Measurements from ENCODE around the gene GPRC5C. TPM values are rescaled to one million over a fixed set of nuclear protein-coding genes. Genes with fewer than 3 reads are reported as not detected.

GPRC5C gene
- total and polyA plus RNA-seq, 2 of the 13 experiments (the other 11 are each of a cell fraction or from before 2014, with no cell fraction given): 85.6 to 300 TPM

DNA sequence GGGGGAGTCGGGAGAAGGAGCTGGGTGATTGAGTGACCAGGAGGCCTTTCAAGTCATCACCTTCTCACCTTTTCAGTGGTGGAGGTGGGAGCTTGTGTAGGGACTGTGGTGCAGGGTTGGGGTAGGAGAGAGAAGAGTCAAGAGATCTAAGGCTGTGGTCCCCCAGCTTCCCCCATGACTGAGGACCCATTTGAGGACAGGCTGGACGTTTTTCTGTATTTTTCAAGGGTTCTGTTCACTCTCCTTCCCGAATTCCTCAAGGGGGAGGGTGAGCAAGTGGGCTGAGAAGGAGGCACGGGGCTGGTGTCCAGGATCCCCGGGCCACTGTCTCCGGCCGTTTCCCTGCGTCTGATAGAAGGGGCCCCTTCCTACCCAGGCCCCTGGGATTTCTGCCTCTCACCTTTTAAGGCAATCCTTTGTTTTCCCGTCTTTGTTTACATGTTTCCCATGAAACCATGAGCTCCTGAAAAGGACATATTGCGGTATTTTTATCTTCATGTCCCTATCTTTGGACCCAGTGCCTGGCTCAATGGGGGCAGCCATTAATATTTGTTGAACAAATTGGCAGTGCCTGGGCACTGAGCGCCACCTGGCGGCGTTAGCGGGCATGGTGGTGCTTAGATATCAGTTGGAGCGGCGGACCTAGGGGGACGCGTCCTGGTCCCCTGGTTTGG lies 25.4 kb downstream of the GPRC5C start (continued):
- TF ChIP-seq, protein P1, sequence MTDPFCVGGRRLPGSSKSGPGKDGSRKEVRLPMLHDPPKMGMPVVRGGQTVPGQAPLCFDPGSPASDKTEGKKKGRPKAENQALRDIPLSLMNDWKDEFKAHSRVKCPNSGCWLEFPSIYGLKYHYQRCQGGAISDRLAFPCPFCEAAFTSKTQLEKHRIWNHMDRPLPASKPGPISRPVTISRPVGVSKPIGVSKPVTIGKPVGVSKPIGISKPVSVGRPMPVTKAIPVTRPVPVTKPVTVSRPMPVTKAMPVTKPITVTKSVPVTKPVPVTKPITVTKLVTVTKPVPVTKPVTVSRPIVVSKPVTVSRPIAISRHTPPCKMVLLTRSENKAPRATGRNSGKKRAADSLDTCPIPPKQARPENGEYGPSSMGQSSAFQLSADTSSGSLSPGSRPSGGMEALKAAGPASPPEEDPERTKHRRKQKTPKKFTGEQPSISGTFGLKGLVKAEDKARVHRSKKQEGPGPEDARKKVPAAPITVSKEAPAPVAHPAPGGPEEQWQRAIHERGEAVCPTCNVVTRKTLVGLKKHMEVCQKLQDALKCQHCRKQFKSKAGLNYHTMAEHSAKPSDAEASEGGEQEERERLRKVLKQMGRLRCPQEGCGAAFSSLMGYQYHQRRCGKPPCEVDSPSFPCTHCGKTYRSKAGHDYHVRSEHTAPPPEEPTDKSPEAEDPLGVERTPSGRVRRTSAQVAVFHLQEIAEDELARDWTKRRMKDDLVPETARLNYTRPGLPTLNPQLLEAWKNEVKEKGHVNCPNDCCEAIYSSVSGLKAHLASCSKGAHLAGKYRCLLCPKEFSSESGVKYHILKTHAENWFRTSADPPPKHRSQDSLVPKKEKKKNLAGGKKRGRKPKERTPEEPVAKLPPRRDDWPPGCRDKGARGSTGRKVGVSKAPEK (CRISPR knock-in tag; IDR thresholded peaks at IDR 0.05; ENCODE audit: borderline replicate concordance): no peak
- TF ChIP-seq, protein P2, sequence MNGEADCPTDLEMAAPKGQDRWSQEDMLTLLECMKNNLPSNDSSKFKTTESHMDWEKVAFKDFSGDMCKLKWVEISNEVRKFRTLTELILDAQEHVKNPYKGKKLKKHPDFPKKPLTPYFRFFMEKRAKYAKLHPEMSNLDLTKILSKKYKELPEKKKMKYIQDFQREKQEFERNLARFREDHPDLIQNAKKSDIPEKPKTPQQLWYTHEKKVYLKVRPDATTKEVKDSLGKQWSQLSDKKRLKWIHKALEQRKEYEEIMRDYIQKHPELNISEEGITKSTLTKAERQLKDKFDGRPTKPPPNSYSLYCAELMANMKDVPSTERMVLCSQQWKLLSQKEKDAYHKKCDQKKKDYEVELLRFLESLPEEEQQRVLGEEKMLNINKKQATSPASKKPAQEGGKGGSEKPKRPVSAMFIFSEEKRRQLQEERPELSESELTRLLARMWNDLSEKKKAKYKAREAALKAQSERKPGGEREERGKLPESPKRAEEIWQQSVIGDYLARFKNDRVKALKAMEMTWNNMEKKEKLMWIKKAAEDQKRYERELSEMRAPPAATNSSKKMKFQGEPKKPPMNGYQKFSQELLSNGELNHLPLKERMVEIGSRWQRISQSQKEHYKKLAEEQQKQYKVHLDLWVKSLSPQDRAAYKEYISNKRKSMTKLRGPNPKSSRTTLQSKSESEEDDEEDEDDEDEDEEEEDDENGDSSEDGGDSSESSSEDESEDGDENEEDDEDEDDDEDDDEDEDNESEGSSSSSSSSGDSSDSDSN (CRISPR knock-in tag; IDR thresholded peaks at IDR 0.05): no peak
- TF ChIP-seq HIVEP1 (CRISPR knock-in tag; IDR thresholded peaks at IDR 0.05) (0 out of 2 replicates have a peak, but pooled peaks have one; percentile 54), HNF4A (CRISPR knock-in tag; IDR thresholded peaks at IDR 0.05) (peak; percentile 46), BCL6 (CRISPR knock-in tag; IDR thresholded peaks at IDR 0.05) (no peak), KDM2A (CRISPR knock-in tag; IDR thresholded peaks at IDR 0.05; ENCODE audit: borderline replicate concordance, low read depth) (peak; percentile 79; the same call in 1 of the 2 replicates), POLR2G (IDR thresholded peaks at IDR 0.05; ENCODE audit: low read depth, low read length) (no peak), ATRX (CRISPR knock-in tag; IDR thresholded peaks at IDR 0.05; ENCODE audit: borderline replicate concordance) (no peak), NFYB (CRISPR knock-in tag; IDR thresholded peaks at IDR 0.05) (no peak), MED8 (CRISPR knock-in tag; IDR thresholded peaks at IDR 0.05; ENCODE audit: insufficient replicate concordance) (peak; percentile 24), LCORL (IDR thresholded peaks at IDR 0.05) (no peak), LCORL (CRISPR knock-in tag; IDR thresholded peaks at IDR 0.05) (peak; percentile 49), JDP2 (CRISPR knock-in tag; IDR thresholded peaks at IDR 0.05; ENCODE audit: borderline replicate concordance) (no peak), ZNF678 (CRISPR knock-in tag; IDR thresholded peaks at IDR 0.05) (no peak), HNRNPLL (IDR thresholded peaks at IDR 0.05; ENCODE audit: low read depth, low read length, poor library complexity, severe bottlenecking) (no peak), NR2C2 (CRISPR knock-in tag; IDR thresholded peaks at IDR 0.05; ENCODE audit: borderline replicate concordance) (no peak), ZFP36L2 (CRISPR knock-in tag; IDR thresholded peaks at IDR 0.05) (no peak), GABPB1 (CRISPR knock-in tag; IDR thresholded peaks at IDR 0.05) (no peak), ZNF607 (CRISPR knock-in tag; IDR thresholded peaks at IDR 0.05; ENCODE audit: borderline replicate concordance) (no peak), ZNF253 (CRISPR knock-in tag; IDR thresholded peaks at IDR 0.05; ENCODE audit: borderline replicate concordance) (no peak), SRSF9 (IDR thresholded peaks at IDR 0.05; ENCODE audit: borderline replicate concordance, insufficient read depth, low read depth, low read length, poor library complexity, severe bottlenecking) (no peak)
- TF ChIP-seq, protein P3, sequence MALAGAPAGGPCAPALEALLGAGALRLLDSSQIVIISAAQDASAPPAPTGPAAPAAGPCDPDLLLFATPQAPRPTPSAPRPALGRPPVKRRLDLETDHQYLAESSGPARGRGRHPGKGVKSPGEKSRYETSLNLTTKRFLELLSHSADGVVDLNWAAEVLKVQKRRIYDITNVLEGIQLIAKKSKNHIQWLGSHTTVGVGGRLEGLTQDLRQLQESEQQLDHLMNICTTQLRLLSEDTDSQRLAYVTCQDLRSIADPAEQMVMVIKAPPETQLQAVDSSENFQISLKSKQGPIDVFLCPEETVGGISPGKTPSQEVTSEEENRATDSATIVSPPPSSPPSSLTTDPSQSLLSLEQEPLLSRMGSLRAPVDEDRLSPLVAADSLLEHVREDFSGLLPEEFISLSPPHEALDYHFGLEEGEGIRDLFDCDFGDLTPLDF (CRISPR knock-in tag; IDR thresholded peaks at IDR 0.05): no peak

Measured in HepG2 (cell line).